NCI-H2107 treated with DMSO at 0.1 percent for 48 hours (cell line): ENCODE measurements around the gene HELT.
"Not testable (repeated sequence)": the region's sequence is repeated elsewhere in the genome, so short reads cannot be mapped to it uniquely, and the experiment has no call there.

Experiments
- DNase-seq: peaks from one replicate; lab custom pipeline; 2025; ENCODE audit not compliant: unreplicated experiment; lab: John Stamatoyannopoulos, UW

Gene HELT

DNA sequence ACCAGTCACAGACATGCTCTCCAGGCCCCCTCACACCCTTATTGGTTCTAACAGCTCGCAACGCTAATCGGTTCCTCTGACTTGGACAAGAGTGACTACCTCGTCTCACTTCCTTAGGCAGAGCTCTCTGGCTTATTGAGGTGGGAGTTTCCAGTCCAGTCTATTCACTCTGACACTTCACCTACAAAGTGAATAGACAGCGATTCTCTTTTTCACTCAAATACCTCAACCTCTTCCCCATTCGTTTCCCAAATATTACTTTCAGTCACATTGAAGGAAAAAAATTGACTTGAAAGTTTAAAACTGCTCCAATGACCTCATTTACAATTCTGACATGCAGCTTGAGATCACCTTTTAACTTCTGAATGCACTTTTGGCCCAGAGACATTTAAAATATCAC lies 17.7 kb downstream of the HELT start:
- DNase-seq = no peak

DNA sequence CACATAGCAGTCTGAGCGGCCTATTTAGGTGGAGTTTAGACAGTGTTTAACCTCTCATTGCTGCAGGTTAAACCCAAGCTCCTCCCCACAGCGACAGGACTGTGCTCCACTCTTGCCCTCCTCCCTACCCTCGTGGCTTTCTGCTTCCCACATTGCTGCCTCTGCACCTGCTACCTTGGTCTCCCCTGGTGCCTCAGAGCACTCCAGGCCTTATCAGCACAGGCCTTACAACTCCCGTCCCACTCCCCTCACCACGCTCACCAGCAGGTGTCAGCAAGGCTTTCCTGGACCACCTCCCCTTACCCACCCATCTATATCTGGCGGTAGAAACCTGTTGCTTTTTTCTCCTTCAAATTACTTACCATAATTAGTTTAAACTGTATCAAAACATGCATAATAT lies 18.6 kb downstream of the HELT start:
- DNase-seq = no peak

DNA sequence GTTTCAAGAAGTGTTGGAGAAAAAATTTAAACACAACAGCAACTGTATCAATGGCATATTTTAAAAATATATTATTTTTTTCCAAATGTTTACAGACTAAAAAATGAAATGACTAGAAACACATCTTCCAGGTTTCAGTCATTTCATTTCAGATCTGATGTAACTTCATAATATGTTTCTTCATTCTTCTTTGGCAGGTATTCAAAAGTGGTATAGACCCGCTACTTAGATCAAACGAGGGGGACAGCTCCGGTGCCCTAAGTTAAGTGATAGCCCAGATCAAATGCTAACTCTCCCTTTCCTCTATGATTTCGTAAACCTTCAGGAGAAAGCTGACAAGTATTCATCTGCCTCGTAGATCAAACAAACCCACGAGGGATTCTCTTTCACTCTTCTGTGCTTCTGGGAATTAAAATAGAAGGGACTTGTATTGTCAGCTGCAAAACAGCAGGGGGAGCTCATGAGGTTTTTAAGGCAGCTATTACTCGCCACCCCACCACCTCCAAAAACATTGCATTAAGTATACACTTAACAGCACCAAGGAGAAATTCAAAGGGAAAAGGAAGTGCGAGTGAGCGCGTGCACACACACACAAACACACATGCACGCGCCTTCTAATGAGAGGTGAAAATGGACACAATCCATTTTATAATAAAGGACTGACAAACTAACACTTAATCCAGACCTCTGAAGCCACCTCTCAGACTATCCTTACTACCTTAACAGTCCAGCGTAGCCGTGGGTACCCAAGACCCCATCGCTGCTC lies 21.4 kb downstream of the HELT start:
- peak; percentile 57 for DNase-seq

DNA sequence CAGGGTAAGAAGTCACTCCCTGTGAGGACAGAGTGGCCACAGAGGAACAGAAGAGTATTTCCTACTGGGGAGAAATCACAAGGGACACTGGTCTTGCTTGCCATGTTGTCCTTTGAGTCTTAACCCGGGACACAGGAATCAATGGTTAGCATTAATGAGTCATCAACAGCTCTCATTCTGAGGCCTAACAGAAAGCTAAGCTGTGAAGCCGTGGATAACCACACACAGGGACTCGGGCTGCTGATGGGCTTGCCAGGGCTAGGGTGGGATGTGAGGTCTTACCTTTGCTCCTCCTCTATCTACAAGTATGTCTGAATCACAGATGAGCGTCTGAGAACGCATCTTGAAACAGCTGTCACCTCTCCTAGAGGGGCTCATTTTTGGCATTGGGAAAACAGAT lies 22.2 kb downstream of the HELT start:
- DNase-seq = no peak

DNA sequence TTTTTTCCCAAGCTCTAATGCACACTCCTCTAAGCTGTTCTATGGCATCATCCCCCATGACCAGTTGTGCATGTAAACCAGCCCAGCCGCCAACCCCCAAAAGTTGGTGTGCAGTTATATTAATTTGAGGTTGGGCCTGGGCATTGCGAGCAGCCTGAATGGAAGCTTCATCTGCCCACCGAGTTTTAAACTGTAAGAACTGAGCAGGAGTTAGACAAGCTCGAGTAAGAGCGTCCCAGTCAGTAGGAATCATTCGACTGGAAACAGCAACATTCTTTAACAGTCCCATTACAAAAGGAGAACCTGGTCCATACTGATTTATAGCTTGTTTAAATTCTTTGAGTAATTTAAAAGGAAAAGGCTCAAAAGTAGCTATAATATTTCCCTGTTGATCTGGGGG lies 32.0 kb downstream of the HELT start:
- not testable (repeated sequence) for DNase-seq

DNA sequence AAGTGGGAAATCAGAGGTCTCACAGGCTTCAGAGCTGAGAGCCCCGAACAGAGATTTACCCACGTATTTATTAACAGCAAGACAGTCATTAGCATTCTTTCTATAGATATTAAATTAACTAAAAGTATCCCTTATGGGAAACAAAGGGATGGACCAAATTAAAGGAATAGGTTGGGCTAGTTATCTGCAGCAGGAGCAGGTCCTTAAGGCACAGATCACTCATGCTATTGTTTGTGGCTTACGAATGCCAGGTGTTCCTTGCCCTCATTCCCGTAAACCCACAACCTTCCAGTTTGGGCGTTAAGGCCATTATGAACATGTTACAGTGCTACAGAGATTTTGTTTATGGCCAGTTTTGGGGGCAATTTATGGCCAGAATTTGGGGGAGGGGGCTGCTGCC lies 33.0 kb downstream of the HELT start:
- not testable (repeated sequence) for DNase-seq

DNA sequence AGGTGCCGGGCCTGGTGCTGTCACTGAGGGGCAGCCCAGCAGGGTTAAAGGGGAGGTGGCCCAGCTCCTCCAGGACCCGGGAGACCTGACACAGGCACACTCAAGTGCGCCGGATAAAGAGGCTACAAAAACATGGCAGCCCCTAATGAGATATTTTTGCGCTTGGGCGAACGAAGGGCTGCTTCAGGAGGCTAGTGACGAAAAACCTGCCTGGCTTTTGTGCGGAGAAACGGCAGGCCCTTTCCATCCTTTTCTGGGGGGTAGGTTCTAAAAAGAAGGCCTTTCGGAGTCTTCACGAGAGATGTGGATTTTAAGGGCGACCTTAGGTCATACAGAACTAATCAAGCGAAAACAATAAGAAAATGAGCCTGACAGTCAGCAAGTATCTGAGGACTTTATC lies 35.5 kb downstream of the HELT start:
- no peak for DNase-seq

DNA sequence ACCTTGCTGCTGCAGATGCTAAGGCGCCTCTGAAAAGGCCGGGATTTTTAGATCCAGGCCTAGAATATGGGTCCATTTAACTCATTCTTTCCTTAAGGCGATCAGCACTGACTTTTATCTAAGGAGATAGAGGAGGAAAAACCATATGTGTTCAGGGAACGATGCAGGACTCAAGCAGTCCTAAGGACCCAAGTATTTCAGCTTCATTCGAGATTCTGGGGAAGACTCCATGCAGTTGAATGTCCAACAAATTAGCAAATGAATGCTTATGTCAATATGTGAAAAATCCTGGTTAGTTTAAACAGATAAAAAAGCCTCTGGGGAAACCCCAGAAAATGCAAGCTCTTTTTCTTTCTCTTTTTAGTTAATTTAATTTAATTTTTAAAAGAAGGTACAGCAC lies 36.0 kb downstream of the HELT start:
- DNase-seq = no peak

DNA sequence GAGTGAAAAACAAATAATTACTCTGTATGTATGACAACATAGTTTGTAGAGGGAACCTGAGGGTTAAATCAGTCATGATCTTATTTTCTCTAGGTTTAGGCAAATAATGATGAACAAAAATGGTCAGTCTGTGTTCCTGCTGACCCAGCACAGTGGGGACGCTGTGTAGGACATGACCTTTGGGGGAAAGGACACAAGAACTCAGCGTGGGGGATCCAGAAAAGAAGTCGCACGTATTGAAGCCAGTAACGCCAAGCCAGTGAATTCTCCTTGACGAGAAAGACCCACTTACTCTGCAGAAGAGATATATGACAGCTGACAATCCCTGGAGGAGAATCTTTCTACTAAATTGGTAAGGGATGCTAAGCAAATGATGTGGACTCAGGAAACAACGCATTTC lies 36.6 kb downstream of the HELT start:
- DNase-seq = no peak

DNA sequence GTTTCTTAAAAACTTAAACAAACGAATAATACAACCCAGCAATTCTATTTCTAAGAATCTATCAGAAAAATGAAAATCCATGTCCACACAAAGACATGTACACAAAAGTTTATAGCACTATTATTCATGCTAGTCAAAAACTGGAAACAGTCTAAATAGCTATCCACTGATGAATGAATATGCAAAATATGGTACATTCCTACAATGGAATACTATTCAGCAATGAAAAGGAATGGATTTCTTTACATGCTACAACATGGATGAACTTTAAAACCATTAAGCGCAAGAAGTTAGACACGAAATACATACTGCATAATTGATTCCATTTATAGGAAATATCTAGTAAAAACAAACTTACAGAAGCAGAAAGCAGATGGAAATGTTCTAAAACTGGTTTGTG lies 43.3 kb downstream of the HELT start:
- DNase-seq = no peak

DNA sequence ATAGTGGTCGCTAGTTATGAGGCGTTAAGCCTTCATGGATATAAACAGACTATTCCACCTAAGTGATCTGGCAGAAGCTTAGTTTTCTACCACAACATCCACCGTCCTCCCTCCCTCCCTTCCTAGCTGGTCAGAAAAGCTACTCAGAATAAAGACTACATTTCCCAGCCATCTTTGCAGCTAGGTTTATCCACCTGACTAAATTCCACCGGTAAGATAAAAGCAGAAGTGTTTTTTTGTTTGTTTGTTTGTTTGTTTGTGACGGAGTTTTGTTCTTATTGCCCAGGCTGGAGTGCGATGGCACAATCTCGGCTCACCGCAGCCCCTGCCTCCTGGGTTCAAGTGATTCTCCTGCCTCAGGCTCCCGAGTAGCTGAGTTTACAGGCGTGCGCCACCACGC lies 44.3 kb downstream of the HELT start:
- DNase-seq = no peak

DNA sequence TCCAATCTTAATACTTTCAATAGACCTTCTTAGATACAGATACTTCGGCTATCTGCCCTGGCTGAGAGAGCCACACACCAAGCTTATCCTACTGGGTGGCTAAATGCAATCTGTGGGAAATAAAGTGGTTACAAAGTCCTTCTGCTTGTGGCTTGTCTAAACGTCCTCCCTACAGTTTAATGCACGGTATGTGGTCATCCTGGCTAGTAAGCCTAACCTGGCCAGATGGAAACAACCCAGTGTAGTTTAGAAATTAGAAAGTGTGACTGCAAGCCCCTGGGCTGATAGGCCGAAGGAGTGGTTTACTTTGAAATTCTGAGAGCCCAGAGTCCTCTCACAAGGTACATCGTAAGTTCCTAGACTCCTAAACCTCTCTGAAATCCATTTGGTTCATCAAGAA lies 47.9 kb downstream of the HELT start:
- no peak for DNase-seq

DNA sequence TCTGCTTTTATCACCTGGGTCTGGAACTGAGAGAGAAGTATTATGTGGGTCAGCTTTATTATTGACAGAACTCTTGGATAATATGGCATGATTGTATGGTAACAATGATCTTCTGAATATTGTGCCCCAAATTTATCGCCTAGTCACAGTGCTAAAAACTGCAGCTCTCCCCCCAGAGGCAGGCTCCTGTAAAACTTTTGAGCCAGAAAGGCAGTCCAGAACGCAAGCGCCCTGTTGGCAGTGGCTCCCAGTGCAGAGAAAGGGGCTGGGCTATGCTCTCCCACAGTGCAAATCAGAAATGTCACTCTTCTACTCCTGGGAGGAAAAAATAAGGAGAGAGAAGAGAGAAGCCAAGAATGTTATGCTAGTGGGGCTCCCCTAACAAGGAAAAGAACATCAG lies 50.5 kb downstream of the HELT start:
- DNase-seq = no peak
